Activated CD4-positive, alpha-beta T cell treated with anti-CD3 and anti-CD28 coated beads, Interleukin-2, amount 50 U/mL, for 1 hour (primary cell): ENCODE results near the gene ADAM10.

Source experiments
- DNase-seq: peaks from one replicate; pipeline ENCODE4 v3.0.0-alpha.2; 2020

ADAM10 gene

GRCh38 chr15:58752716-58753115 lies 3.2 kb upstream of the ADAM10 start:
- no peak for DNase-seq

GRCh38 chr15:58748852-58749531 lies 515 bp downstream of the ADAM10 start:
- DNase-seq: peak; percentile 34

GRCh38 chr15:58748040-58748851 lies 1.3 kb downstream of the ADAM10 start:
- peak; percentile 20 for DNase-seq

GRCh38 chr15:58746174-58746573 lies 3.3 kb downstream of the ADAM10 start:
- no peak for DNase-seq

- DNase-seq: no peak
Observed at GRCh38 chr15:58742819-58743502, 6.5 kb downstream of the ADAM10 start.

- no peak for DNase-seq
Observed at GRCh38 chr15:58742022-58742813, 7.3 kb downstream of the ADAM10 start.

- no peak for DNase-seq
Observed at GRCh38 chr15:58741032-58741431, 8.5 kb downstream of the ADAM10 start.

GRCh38 chr15:58740436-58740835 lies 9.1 kb downstream of the ADAM10 start:
- DNase-seq: no peak

- no peak for DNase-seq
Observed at GRCh38 chr15:58738046-58738707, 11.3 kb downstream of the ADAM10 start.

- no peak for DNase-seq
Observed at GRCh38 chr15:58737298-58737697, 12.2 kb downstream of the ADAM10 start.

GRCh38 chr15:58736018-58736643 lies 13.4 kb downstream of the ADAM10 start:
- no peak for DNase-seq

GRCh38 chr15:58734859-58735258 lies 14.6 kb downstream of the ADAM10 start:
- DNase-seq: no peak

- DNase-seq: no peak
Observed at GRCh38 chr15:58732625-58733363, 16.7 kb downstream of the ADAM10 start.

- no peak for DNase-seq
Observed at GRCh38 chr15:58731756-58732535, 17.6 kb downstream of the ADAM10 start.

GRCh38 chr15:58726867-58727266 lies 22.6 kb downstream of the ADAM10 start:
- no peak for DNase-seq

- DNase-seq: no peak
Observed at GRCh38 chr15:58724466-58724865, 25.0 kb downstream of the ADAM10 start.

- DNase-seq: no peak
Observed at GRCh38 chr15:58717357-58717756, 32.1 kb downstream of the ADAM10 start.

GRCh38 chr15:58716027-58716426 lies 33.5 kb downstream of the ADAM10 start:
- no peak for DNase-seq

GRCh38 chr15:58715266-58715917 lies 34.1 kb downstream of the ADAM10 start:
- DNase-seq: no peak

- no peak for DNase-seq
Observed at GRCh38 chr15:58710701-58711100, 38.8 kb downstream of the ADAM10 start.
